Measurements from ENCODE around the gene ETNK2.

- no peak for TF ChIP-seq CTCF (IDR thresholded peaks at IDR 0.05)
- no peak for TF ChIP-seq POLR2A (IDR thresholded peaks at IDR 0.05)
These were observed 29.8 kb downstream of the ETNK2 start for GRCh38 chr1:204121840-204122555.

All from right lobe of liver (tissue), 4 donors.